LNCAP (cell line): ENCODE measurements around the gene SLCO3A1.

ENCODE experiments used
- TF ChIP-seq, protein P1 (sequence below): fragments of 450-650 bp; IDR thresholded peaks from 2 replicates; pipeline ENCODE4 v1.5.1; 2017; ENCODE audit warnings: mild to moderate bottlenecking

The SLCO3A1 gene

DNA sequence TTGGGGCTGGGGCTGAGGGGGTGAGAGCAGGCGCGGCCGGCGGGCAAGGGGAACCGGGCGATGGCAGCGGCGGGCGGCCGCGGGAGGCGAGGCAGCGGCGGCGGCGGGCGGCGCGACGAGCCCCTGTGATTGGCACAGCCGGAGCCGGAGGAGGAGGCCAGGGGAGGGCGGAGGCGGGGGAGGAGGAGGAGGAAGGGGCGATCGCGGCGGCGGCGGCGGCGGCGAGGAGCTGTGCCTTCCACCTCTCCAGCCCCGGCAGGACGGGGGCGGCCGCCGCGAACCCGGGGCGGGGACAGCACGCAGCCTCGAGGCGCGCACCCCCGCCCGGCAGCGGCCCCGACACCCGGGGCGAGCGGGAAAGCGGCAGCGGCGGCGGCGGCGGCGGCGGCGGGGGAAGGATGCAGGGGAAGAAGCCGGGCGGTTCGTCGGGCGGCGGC lies at the start of gene SLCO3A1:
Gene SLCO3A1, plus strand, starts transcription at position 198 of the 437 bp plus-strand sequence.
- TF ChIP-seq, protein P1, sequence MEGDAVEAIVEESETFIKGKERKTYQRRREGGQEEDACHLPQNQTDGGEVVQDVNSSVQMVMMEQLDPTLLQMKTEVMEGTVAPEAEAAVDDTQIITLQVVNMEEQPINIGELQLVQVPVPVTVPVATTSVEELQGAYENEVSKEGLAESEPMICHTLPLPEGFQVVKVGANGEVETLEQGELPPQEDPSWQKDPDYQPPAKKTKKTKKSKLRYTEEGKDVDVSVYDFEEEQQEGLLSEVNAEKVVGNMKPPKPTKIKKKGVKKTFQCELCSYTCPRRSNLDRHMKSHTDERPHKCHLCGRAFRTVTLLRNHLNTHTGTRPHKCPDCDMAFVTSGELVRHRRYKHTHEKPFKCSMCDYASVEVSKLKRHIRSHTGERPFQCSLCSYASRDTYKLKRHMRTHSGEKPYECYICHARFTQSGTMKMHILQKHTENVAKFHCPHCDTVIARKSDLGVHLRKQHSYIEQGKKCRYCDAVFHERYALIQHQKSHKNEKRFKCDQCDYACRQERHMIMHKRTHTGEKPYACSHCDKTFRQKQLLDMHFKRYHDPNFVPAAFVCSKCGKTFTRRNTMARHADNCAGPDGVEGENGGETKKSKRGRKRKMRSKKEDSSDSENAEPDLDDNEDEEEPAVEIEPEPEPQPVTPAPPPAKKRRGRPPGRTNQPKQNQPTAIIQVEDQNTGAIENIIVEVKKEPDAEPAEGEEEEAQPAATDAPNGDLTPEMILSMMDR: peak; percentile 37; the same call in 1 of the 2 replicates

DNA sequence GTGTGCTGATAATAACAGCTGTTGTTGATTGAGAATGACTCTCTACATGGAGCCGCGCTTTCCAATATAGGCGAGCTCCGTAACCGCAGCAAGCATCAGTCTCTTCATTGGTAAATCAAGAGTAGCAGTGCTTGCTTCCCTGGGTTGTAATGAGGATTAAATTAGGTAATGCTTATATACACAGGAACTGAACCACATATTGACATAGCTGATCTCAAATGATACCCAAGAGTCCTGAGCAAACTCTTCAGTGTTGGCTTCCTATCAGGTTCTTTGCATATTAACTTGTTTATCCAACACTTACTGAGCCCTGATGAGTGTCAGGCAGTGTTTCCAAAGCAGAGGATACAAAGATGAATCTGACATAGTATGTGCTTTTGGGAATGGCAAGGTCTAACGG lies 46.4 kb upstream of the SLCO3A1 start:
- TF ChIP-seq, protein P1: no peak

DNA sequence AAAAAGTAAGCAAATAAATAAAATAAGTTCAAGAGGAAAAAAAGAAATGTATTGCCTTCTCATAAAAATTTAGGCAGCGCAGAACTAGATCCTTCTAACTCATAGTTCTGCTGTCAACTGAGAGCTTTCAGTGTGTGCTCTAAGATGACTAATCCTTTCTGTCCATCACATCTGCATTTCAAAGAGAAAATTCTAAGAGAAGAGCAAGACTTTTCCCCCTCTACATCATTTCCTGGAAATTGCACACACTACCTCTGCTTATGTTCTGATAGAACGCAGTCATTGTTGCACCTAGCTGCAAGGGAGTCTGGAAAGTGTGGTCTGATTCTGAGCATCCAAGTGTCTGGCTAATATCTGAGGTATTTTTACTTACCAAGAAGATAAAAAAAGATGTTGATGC lies 39.6 kb upstream of the SLCO3A1 start:
- TF ChIP-seq, protein P1: no peak

DNA sequence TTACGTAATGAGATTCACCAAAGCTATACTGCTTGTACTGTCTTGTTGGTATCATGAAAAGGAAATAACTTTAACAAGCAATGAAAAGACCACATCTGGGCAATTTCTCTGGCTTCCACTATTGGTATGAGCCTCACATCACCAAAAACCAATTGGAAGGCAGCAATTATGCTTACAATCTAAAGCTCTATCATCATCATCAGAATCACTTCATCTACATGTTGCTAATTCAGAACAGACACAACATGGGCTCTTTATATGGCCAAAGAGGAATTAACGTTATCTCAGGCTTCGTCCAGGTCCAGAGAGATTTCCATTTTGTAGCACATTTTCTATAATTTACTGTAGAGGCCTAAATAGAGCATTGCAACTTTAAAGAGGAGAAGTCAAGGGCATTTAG lies 36.6 kb upstream of the SLCO3A1 start:
- TF ChIP-seq, protein P1: no peak

DNA sequence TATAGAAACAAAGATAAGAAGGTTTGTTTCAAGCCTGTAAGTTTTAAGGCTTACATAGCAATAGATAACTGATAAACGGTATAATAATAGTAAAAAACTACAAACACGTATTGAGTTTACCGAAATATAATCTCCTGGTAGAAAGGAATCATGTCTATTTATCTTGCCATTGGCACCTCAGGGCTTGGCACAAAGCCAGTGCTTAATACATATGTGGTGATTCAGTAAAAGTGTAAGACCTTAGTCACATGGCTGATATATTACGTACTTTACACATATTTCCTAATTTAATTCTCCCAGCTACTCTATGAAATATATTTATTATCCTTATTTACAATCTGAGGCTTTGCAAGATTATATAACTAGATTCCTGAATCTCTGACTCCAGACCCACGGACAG lies 32.0 kb upstream of the SLCO3A1 start:
- TF ChIP-seq, protein P1: no peak

DNA sequence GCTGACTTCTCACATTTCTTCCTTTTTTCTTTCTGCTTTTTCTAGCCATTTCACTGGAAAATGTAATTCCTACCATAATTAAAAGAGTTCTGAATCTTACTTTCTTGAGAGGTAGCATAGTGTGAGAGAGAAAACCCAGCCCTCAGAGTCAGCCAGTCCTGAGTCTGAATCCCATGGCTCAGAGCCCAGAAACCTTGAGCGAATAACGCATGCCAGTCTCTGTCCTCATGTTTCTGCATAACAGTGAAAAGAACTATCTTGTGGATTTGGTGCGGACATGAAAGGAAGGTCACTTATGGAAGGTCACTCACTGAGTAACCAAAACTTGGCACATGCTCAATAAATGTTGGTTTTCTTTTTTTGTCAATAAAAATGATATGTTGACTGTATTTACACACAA lies 29.3 kb upstream of the SLCO3A1 start:
- TF ChIP-seq, protein P1: no peak

- TF ChIP-seq, protein P1: no peak
These were observed 27.1 kb upstream of the SLCO3A1 start for GRCh38 chr15:91826443-91826842.

DNA sequence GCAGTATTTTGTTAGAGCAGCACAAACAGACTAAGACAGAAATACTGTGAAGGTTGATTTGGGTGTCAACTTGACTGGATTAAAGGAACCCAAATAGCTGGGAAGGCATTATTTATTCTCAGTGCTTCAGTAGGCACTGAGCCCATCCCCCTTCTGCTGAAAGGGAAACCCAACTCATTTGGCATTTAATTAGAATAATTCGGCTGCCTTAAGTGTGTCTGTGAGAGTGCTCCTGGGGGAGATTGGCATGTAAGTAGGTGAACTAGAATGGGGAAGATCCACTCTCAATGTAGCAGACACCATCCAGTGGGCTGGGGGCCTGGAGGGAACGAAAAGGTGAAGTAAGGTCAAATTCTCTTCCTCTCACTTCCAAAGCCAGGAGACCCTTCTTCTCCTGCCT lies 20.5 kb upstream of the SLCO3A1 start:
- TF ChIP-seq, protein P1: no peak
